Central memory CD4-positive, alpha-beta T cell (primary cell): ENCODE measurements around the gene GPN1.
"Not testable (repeated sequence)": the region's sequence is repeated elsewhere in the genome, so short reads cannot be mapped to it uniquely, and the experiment has no call there.

ENCODE experiments used
- DNase-seq: peaks from one replicate; pipeline ENCODE4 v3.0.0; 2022

The GPN1 gene

DNA sequence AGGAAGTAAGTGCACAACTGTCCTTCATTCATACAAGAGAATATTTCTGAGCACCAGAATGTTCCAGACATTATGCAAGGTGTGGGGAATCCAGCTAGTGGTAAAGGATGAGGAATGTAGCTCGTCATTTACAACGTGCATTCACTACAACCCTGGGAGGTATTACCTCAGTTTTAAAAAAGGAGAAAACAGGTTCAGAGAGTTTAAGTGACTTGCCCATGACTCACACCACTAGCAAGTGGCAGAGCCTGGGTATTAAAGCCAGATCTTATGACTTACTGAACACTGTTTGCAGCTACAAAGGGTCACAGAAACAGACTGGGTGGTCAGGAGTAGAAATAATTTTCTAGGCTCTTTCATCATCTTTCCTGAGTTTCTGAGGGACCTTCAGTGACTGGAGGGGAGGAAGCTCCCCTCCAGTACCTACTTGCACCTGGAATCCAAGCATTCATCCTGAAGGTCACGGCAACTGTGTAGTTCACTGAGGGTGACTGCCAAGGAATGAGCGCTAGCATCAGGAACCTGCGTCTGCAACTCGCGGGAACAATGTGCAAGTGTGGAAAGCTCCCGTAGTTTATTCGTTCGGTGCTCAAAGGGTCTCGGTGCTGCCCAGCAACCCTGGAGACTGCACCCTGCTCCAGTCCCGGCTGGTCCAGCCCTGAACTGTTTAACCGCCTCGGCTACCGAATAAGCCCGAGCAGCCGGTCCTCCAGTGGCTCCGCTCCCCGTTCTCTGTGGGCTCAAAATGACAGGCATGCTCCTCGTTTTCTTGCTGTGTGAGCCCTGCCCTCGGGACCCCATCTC is 685 bp upstream of the GPN1 start:
- no peak for DNase-seq

DNA sequence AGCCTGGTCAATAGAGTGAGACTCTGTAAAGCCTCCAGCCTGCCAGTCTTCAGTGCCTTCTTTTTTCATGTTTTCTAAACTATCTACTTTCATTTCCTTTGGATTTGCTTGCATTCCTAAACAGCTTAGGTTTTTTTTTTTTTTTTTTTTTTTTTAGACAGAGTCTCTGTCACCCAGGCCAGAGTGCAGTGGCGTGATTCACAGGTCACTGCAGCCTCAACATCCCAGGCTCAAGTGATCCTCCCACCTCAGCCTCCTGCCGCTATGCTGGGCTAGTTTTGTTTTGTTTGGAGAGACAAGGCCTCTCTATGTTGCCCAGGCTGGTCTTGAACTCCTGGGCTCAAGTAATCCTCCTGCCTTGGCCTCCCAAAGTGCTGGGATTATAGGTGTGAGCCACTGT is 1.4 kb downstream of the GPN1 start:
- not testable (repeated sequence) for DNase-seq

DNA sequence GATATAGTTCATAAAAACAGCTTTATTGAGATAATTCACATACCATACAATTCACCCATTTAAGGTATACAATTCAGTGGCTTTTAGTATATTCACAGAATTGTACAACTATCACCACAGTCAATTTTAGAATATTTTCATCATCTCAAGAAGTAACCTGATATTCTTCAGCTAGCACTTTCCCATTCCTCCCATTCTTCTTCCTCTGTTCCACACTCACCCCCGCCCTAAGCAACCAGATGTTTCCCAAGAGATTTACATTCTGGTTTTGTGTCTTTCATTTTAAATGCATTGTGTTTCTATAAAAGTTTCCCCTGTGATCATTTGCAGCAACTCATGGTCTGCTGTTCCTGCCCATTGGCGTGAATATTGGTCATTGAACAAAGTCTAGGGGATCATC is 5.4 kb downstream of the GPN1 start:
- DNase-seq = no peak

DNA sequence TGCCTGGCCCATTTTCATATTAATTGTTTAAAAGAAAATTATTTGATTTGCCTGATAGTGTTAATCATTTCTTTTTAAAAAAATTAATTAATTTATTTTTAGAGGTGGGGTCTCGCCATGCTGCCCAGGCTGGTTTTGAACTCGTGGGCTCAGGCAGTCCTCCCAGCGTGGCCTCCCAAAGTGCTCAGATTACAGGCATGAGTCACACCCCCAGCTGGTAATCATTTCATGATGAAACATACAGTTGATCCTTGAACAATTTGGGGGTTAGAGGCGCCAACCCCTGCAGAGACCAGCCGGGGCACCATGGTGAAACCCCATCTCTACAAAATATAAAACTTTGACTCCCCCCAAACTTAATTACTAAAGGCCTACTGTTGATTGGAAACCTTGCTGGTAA is 7.9 kb downstream of the GPN1 start:
- DNase-seq = no peak

DNA sequence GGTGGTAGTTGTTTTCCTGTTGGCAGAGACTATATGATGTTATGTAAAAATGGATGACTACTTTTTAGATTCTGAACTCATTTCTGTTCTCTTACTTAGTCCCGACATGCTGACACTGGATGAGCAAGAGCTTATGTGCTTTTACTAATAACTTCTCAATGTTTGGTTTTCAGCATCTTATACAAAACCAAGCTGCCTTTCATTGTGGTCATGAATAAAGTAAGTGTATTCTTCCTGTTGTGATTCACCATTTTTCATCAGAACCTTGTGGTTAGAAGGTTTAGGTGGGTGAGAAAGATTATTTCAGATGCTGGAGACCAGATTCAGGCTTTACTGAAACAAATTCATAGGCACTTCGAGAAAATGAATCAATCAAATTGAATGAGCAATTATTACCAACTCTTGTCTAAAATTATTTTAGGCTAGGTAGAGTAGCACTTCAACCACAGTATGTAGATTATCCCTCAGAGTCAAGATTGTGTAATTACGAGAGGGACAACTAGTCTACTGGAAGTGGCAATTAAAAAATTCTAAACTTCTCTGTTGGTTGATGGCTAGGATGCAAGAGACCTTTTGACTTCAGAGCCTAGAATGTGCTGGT is 9.3 kb downstream of the GPN1 start:
- no peak for DNase-seq

DNA sequence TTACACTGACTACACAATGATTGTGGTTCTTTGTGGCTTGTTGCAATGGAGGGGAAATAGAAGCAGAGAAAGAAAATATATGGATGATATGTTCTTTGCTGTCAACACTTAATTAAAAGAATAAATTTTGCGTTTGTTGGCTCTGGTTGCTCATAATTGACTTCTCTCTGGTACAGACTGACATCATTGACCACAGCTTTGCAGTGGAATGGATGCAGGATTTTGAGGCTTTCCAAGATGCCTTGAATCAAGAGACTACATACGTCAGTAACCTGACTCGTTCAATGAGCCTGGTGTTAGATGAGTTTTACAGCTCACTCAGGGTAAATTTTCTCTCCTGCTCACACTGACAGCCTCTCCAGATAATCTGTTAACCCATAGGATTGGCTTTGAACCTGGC is 9.9 kb downstream of the GPN1 start:
- DNase-seq = no peak

DNA sequence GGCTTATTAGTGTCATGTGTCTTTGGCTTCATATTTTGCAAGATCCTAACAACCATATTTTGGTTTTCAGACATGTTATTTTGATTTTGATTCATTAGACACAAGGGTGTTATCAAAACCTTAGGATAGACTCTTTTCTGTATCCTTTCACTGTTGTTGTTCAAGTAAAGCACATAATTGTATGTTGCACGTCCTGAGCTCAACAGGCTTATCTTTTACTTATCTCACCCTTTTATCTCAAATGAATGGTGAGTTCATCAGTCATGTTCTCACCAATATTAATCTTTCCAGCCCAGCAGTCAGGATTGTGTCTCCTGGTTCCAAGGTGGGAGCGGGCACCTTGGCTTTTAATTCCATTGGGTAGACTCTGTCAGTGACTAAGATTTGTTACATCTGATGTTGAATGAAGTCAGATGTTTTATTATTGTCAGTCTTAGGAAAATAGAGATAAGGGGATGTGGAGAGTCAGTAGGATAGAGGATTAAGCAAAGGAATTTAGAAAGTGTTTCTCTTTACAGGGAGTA is 11.9 kb downstream of the GPN1 start:
- no peak for DNase-seq

DNA sequence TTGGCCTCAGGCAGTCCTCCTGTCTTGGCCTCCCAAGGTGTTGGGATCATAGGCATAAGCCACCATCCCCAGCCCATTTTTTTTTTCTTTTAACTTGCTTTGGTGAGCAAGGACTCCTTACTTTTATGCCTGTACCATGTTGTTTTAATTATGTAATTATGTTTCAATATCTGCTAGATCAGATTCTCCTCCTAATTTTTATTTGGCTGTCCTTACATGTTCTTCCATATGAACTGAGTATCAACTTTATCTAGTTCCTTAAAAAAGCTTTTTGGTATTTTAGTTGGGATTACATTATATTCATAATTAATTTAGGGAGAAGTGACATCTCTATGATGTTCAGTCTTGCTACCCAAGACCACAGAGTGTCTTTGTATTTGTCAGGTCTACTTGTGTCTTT is 16.3 kb downstream of the GPN1 start:
- DNase-seq = no peak

DNA sequence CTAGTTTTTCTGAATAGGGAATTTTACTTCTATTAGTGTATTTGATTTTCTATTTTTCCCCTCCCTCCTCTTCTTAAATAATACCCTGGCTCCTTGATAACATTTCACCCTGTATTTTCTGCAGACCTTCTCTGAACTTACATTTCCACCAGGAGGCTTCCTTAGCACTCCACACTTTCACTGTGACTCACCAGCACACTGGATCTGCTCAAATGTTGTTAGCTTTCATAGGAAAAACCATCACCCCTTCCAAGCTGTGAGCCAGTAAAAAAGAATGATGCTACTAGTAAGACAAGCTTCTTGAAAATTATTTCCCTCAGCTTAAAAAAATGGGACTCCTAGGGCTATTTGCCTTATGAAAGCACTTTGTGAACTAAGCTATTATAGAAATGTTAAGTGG is 18.4 kb downstream of the GPN1 start:
- no peak for DNase-seq

DNA sequence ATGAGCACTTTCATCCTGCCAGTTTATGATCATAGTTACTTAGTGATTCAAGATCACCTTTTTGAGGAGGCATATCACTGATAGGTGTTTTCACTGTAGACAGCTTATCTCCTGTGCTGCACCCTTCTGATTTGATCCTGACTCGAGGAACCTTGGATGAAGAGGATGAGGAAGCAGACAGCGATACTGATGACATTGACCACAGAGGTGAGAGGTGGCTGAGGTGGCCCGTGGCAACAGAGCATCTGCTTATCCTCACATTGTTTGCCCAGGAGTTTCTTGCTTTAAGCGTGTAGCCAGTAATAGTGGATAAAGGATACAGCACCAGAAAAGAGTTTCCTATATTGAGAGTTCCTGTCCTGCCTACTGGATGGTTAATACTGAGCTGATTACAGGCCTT is 18.9 kb downstream of the GPN1 start:
- no peak for DNase-seq

DNA sequence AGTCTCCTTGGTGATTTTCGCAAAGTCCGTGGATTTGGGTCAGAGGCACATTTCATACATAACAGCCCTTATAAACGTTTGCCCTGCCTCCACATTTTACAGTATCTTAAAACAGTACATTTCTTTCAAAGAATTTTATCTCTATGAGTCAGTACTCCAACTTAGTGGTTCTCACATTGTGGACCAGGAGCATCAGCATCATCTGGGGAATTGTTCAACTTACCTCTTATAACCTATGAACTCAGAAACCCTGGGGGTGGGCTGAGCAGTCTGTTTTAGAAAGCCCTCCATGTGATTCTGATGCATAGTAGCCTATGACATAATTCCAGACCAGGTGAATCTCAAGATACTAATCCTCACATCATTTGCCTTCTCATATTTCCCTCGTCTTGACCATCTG is 22.2 kb downstream of the GPN1 start:
- no peak for DNase-seq

DNA sequence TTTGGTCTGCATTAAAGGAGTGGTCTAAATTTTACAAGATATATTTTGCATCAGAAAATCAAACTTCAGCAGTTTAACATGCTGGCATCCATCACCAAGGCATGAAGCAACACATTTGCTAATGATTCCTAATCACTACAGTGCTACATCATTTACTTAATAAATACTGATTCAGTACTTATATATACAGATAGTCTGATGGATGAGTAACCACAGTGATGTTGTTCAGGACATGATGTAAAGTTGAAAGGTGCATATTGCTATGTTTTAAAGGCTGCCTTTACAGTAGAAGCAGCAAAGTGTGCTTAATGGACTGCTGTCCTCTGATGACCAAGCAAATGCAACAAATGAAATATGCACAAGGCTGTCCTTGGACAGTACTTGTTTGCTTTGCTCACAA is 23.5 kb downstream of the GPN1 start:
- no peak for DNase-seq

DNA sequence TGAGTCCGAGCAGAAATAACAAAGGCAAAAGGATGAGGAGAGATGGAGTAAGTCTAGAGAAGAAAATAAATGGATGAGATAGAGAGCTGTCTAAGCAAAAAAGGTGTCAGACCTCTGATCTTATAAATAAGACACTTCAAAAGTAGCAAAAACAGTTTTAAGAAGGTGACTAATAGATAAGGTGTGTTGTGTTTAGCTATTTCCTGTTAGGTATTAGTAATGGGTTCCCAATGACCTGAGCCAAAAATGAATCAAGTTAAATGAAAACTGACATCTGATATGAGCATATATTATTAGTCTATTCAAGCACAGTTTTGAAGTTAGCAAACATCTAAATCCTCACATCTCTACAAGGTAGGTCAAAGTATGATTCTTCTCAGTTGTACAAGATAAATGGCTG is 23.9 kb downstream of the GPN1 start:
- DNase-seq = no peak

DNA sequence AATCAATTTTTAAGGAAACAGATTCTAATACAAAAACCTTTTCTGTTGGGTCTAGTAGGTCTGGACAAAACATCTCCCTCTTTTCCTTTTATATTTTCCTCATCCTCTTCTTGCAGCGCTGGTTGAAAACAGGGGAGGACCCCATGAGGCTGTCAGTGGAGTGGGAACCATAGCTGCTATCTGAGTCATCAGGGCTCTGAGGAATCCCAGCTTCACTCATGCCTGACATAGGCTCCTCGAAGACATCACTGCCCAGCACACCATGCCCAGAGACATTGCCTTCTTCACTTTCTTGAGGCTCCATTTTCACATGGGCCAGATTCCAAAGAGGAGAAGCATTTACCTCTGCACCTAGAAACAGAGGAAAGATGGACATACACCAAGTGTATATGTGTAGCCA is 24.5 kb downstream of the GPN1 start:
- no peak for DNase-seq

DNA sequence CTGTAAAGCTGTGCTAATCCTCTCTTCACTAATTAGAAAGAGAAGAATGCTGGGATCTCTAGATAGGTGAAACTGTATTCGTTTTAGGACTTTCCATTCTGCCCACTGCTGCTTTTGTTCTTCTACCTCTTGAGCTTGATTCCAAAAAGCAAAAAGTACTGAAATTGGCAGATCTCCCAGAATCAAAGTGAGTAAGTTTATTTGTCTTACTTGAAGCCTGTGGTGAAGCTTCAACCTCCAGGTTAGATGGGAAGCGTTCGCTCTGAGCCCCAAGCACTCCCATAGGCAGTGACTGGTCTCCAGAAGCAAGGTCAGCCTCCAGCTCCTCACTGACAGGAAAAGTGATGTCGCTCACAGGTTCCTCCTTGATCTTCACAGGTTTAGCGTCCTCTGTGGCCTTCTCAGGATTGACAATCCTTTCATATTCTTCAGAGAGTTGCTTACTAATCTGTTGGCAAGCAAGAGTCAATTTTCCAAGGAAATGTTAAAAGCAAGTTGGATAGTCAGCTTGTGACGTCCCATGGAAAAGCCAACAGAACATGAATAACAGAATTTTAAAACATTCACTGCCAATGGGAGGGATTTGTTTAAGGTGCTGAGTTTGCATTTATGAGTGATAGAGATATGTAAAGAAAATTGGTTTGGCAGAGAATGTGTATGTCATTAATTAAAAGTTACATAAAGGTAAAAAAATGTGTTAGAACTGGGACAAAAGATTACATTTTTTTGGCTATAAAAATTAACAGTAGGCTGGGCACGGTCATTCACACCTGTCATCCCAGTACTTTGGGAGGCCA is 26.5 kb downstream of the GPN1 start:
- DNase-seq = no peak

DNA sequence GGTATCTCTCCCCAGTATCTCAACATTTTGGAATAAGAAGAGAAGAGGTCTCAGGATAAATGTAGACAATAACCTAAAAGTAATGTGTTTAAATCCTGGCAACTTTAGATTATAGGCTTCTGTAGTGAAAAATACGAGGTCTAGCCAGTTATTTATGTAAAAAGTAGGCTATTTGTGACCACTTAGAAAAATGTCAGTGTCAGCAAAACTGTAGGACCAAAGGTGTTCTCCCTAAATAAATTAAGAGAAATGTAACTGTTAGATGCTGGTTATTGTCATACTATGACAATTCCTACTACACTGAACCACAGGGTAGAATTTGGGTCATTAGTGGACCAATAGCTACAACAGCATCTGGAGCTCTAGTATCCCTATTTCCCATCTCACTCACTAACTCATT is 32.5 kb downstream of the GPN1 start:
- DNase-seq = no peak

DNA sequence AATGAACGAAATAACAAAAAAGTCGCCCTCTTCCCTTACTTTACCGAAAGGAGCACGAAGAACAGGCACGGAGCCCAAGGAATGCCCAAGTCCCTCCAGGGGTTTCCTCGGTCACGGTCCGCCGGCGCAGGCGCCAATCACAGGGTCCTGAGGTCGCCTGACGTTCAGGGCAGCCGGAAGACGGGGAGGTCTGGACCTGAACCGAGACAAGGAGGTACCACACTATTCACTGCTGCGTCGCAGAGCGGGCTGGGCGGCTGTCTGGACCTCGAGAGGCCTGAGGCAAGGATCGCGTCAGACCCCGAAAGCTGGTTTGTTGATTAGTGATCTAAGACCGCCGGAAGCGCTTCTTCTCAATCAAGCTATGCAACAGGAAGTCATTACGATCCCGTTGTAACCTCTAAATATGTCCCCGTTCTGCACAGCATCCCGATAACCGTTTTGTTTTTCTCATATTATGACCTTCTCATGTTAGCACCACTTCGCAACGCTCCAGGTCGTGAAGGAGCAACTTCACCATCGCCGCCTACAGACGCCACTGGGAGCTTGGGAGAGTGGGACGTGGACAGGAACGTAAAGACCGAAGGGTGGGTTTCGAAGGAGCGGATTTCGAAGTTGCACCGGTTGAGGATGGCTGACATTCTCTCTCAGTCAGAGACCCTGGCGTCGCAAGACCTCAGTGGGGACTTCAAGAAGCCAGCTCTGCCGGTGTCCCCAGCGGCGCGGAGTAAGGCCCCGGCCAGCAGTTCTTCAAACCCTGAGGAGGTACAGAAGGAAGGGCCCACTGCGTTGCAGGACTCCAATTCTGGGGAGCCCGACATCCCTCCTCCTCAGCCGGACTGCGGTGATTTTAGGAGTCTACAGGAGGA is 34.7 kb downstream of the GPN1 start, which contains the start of the genes SLC4A1AP and SUPT7L:
SLC4A1AP (plus strand) TSS at position 605 of the 869 bp plus-strand sequence; CDS start at position 631, 26 bp downstream.
SUPT7L (minus strand) TSS at position 330 of the 869 bp plus-strand sequence. CDS start 1,422 bp downstream, outside the sequence.
- peak; percentile 80 for DNase-seq

DNA sequence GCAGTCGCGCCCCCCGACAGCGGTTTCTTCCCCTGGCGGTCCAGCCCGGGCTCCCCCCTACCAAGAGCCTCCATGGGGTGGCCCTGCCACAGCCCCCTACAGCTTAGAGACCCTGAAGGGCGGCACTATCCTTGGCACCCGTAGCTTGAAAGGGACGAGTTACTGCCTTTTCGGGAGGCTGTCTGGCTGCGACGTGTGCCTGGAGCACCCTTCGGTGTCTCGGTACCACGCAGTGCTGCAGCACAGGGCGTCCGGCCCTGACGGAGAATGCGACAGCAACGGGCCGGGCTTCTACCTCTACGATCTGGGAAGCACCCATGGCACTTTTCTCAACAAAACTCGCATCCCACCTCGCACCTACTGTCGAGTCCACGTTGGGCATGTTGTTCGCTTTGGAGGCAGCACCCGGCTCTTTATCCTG is 35.3 kb downstream of the GPN1 start:
- no peak for DNase-seq

DNA sequence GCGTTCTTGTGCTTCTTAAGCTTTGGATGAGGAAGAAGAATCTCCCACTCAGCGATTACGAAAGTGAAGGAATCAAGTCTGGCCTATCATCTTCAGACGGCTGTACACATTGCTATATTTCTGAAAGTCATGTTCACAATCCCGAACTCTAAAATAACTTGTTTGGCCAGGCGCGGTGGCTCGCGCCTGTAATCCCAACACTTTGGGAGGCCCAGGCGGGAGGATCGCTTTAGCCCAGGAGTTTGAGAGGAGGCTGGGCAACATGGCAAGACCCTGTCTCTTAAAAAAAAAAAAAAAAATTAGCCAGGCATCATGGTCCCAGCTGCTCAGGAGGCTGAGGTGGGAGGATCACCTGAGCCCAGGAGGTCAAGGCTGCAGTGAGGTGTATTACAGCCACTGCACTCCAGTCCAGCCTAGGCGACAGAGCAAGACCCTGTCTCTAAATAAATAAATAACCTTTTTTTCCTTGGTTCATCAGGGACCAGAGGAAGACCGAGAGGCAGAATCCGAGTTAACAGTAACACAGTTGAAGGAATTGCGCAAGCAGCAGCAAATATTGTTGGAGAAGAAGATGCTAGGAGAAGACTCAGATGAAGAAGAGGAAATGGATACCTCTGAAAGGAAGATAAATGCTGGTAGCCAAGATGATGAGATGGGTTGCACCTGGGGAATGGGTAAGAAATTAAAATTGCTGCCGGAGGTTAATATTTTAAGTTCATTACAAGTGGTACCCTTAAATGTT is 35.9 kb downstream of the GPN1 start:
- DNase-seq = no peak

DNA sequence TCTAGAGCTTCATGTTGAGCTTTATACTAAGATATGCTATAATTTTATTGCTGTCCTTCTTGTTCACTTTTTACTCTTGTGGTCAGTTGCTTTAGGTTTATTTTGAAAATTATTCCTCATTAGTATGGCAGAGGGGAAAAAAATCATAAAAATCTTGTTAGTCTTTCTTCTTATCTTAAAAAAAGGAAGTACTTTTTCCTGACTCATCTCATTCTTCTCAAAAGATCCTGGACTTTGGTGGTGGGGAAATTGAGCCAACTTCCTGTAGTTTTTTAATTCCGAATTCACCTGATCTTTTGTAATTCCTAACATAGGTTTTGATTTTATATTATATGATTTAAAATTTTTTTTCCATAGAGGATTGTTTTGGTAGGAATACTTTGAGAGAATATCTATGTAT is 38.6 kb downstream of the GPN1 start:
- no peak for DNase-seq

DNA sequence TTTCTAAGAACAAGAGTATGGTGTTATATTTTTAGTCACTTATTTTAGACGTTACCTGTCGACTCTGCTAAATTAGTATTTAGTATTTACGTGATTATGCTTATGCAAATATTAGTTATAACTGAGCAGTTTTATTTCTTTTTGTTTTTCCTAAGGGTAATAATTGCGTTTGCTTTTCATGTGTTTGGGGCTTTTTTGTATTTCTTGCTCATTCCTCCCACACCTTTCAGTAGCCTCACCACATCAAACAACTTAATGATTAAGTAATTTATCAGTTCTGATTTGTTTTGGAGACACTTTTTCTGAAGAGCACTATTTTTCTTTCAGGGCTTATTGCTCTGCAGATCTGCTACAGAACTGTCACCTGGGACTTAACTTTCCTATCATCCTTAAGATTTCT is 42.4 kb downstream of the GPN1 start:
- no peak for DNase-seq
